K562 (cell line): ENCODE measurements around the gene CENPE. TPM values are rescaled to one million over a fixed set of nuclear protein-coding genes. Genes with fewer than 3 reads are reported as not detected.

ENCODE experiments used
- ATAC-seq: fragments of 200-7000 bp; cut with Tn5 transposase; 3 replicates; pipeline ENCODE4 v1.9.1; 2020; ENCODE audit warnings: moderate library complexity
- BruUV-seq: library from RNA; stranded (reverse); fragments of 400-500 nt; replicated peaks from 2 replicates; lab custom pipeline; 2021; lab: Mats Ljungman, UMichigan
- CTCF ChIA-PET: fragments of 300-600 bp; formaldehyde crosslinking; extraction: SDS; loops from one replicate; lab custom pipeline; 2021; ENCODE audit warnings: low intra/inter-chr PET ratio; lab: Yijun Ruan, JAX
- POLR2A ChIA-PET: fragments of 300-600, 350-650 bp; sonication (Branson Sonifier 250); formaldehyde crosslinking; extraction: SDS; loops from one replicate; lab custom pipeline; 2021; ENCODE audit warnings: antibody characterized with exemption, inconsistent platforms; lab: Yijun Ruan, JAX
- DNase-seq, 4 experiments: peaks; one replicate each; pipeline versions ENCODE4 v3.0.0 to v3.0.0-alpha.2; 2011 to 2018; ENCODE audit warnings: low spot score in 3 of 4, mixed read lengths in 3 of 4; ENCODE audit errors: extremely low read depth in 1 of 4
- FAIRE-seq: peaks from 2 replicates; lab custom pipeline; 2011; peaks lifted over from hg19 to GRCh38; lab: Jason Lieb, UNC
- H2AFZ ChIP-seq: 2 replicates; pipeline ENCODE4 v1.6.0; 2011; ENCODE audit warnings: low read depth, low read length, control low read depth, inconsistent platforms
- H3K27ac ChIP-seq: fragments of 200-600 bp; 3 replicates; pipeline ENCODE4 v1.8.0; 2011; ENCODE audit warnings: low read depth, mild to moderate bottlenecking, control low read depth, inconsistent platforms, low read length, moderate library complexity, mixed read lengths; ENCODE audit errors: extremely low read depth
- H3K27me3 ChIP-seq, 2 experiments: fragments of 300-600 bp in 1 of 2; 2 replicates in 1 of 2; 3 replicates in 1 of 2; pipeline versions ENCODE4 v1.6.0 to v1.8.0; 2011; ENCODE audit warnings: inconsistent platforms in 2 of 2, low read length in 2 of 2, mild to moderate bottlenecking in 1 of 2, mixed read lengths in 1 of 2, moderate library complexity in 1 of 2; ENCODE audit not compliant: control insufficient read depth in 2 of 2, insufficient read depth in 2 of 2
- H3K36me3 ChIP-seq: fragments of 300-600 bp; 3 replicates; pipeline ENCODE4 v1.8.0; 2011; ENCODE audit warnings: mild to moderate bottlenecking, low read length, inconsistent platforms; ENCODE audit not compliant: control insufficient read depth, insufficient read depth
- H3K4me1 ChIP-seq, 2 experiments: fragments of 200-600 bp in 1 of 2; replicated peaks in 1 of 2; 2 replicates in 1 of 2; 3 replicates in 1 of 2; pipeline versions ENCODE4 v1.5.1 to v1.8.0; 2011; ENCODE audit warnings: inconsistent platforms in 2 of 2, low read length in 2 of 2, mild to moderate bottlenecking in 1 of 2, mixed read lengths in 1 of 2, moderate library complexity in 1 of 2; ENCODE audit not compliant: control insufficient read depth in 2 of 2, insufficient read depth in 2 of 2
- H3K4me2 ChIP-seq: 2 replicates; pipeline ENCODE4 v1.6.1; 2011; ENCODE audit warnings: low read length, control low read depth, inconsistent platforms, mixed read lengths; ENCODE audit not compliant: insufficient read depth
- H3K4me3 ChIP-seq: fragments of 200-600 bp; sonication (generic), shearing (Covaris generic); 2 replicates; pipeline ENCODE4 v1.5.1; 2016; ENCODE audit warnings: control low read depth, inconsistent platforms
- H3K79me2 ChIP-seq: fragments of 200-600 bp; 3 replicates; pipeline ENCODE4 v1.8.0; 2011; ENCODE audit warnings: low read length, inconsistent platforms; ENCODE audit not compliant: control insufficient read depth, insufficient read depth
- H3K9ac ChIP-seq, 2 experiments: 2 replicates each; pipeline versions ENCODE4 v1.6.0 to v1.6.1; 2011; ENCODE audit warnings: low read depth in 2 of 2, low read length in 2 of 2, control low read depth in 1 of 2, inconsistent platforms in 1 of 2, mild to moderate bottlenecking in 1 of 2, mixed read lengths in 1 of 2; ENCODE audit not compliant: insufficient read depth in 1 of 2
- H3K9me1 ChIP-seq: one replicate; pipeline ENCODE4 v1.6.0; 2011; ENCODE audit warnings: inconsistent platforms, mild to moderate bottlenecking, low read length, moderate library complexity; ENCODE audit not compliant: control insufficient read depth, insufficient read depth
- H3K9me3 ChIP-seq: replicated peaks from 2 replicates; pipeline ENCODE4 v1.5.1; 2011; ENCODE audit warnings: low read depth, low read length, inconsistent platforms; ENCODE audit not compliant: control insufficient read depth, insufficient read depth
- H4K20me1 ChIP-seq: replicated peaks from 2 replicates; pipeline ENCODE4 v1.6.1; 2011; ENCODE audit warnings: low read length, inconsistent platforms, mixed read lengths; ENCODE audit not compliant: control insufficient read depth, insufficient read depth
- CCAR2 ChIP-seq: fragments of 200-400 bp; formaldehyde crosslinking; IDR thresholded peaks from 2 replicates; pipeline ENCODE4 v1.6.1; 2017; ENCODE audit warnings: mild to moderate bottlenecking, low read depth, low read length
- CEBPG ChIP-seq, 3 experiments: fragments of 200-800 bp in 1 of 3; sonication (Bioruptor generic) in 1 of 3; sonication (generic) in 1 of 3; formaldehyde crosslinking in 1 of 3; IDR thresholded peaks in 2 of 3; conservative IDR thresholded peaks in 1 of 3; 2 replicates each; pipeline versions ENCODE4 v1.6.1 to v1.8.0; 2016 to 2022; ENCODE audit warnings: missing compliant biosample characterization in 2 of 3, missing genetic modification characterization in 2 of 3, mild to moderate bottlenecking in 1 of 3, missing genetic modification reagents in 1 of 3
- CREBBP ChIP-seq: IDR thresholded peaks from one replicate; pipeline ENCODE4 v1.6.1; 2012; ENCODE audit warnings: low read depth, mild to moderate bottlenecking, control low read depth, inconsistent platforms, low read length
- DDX20 ChIP-seq: fragments of 450-650 bp; IDR thresholded peaks from 2 replicates; pipeline ENCODE4 v1.6.1; 2016; ENCODE audit warnings: missing genetic modification characterization, low read depth, mild to moderate bottlenecking, missing compliant biosample characterization, moderate library complexity
- ELF2 ChIP-seq: fragments of 250-450 bp; sonication (Bioruptor Pico); IDR thresholded peaks from 2 replicates; pipeline ENCODE4 v1.5.0; 2021; ENCODE audit warnings: mild to moderate bottlenecking
- FOXK2 ChIP-seq, 2 experiments: fragments of 450-650 bp; IDR thresholded peaks in 1 of 2; conservative IDR thresholded peaks in 1 of 2; 2 replicates each; pipeline ENCODE4 v1.6.1; 2016; ENCODE audit warnings: low read depth in 2 of 2, mild to moderate bottlenecking in 1 of 2
- HNRNPH1 ChIP-seq: fragments of 200-400 bp; formaldehyde crosslinking; optimal IDR thresholded peaks from 2 replicates; pipeline ENCODE3; 2017; ENCODE audit warnings: low read depth, mild to moderate bottlenecking, low read length, moderate library complexity
- KDM5B ChIP-seq: fragments of 200-600 bp; sonication (generic); IDR thresholded peaks from 2 replicates; pipeline ENCODE4 v1.6.1; 2012; ENCODE audit warnings: low read depth, mild to moderate bottlenecking, moderate library complexity, low read length, control low read depth, inconsistent platforms; ENCODE audit not compliant: insufficient replicate concordance
- MEF2D ChIP-seq: conservative IDR thresholded peaks from 2 replicates; pipeline ENCODE4 v1.6.1; 2016; ENCODE audit warnings: low read depth, missing genetic modification characterization, missing compliant biosample characterization
- PHF8 ChIP-seq: fragments of 200-600 bp; sonication (generic); IDR thresholded peaks from 2 replicates; pipeline ENCODE4 v1.6.1; 2012; ENCODE audit warnings: mixed run types, mild to moderate bottlenecking, inconsistent platforms, low read length, moderate library complexity, borderline replicate concordance
- SOX6 ChIP-seq: fragments of 450-650 bp; IDR thresholded peaks from 2 replicates; pipeline ENCODE4 v1.6.1; 2014; ENCODE audit warnings: mild to moderate bottlenecking
- ZFX ChIP-seq: sonication (generic); formaldehyde crosslinking; IDR thresholded peaks from 2 replicates; pipeline ENCODE4 v1.8.0; 2022; ENCODE audit warnings: mild to moderate bottlenecking, missing genetic modification reagents, moderate library complexity
- ZKSCAN1 ChIP-seq: fragments of 150-350 bp; IDR thresholded peaks from 2 replicates; pipeline ENCODE4 v1.6.1; 2016; ENCODE audit warnings: low read depth, low read length
- ZNF695 ChIP-seq: fragments of 450-650 bp; formaldehyde crosslinking; IDR thresholded peaks from 2 replicates; pipeline ENCODE4 v1.4.0; 2020; ENCODE audit warnings: mild to moderate bottlenecking, moderate library complexity
- WGBS: fragments of 100-300 bp; shearing (Covaris generic); methylation state at CpG from one replicate; pipeline ENCODE4 v1.1.6; 2016; ENCODE audit warnings: low coverage, mixed read lengths; ENCODE audit not compliant: insufficient coverage; ENCODE audit errors: missing lambda C conversion rate; 5-methylcytosine and 5-hydroxymethylcytosine counted together
- in situ Hi-C: fragments of 300-500 bp; cut with MboI; formaldehyde crosslinking; loops from 4 replicates; pipeline ENCODE4 v1.15.0; 2018; ENCODE audit warnings: inconsistent platforms, mixed read lengths
- intact Hi-C: fragments of 100-400 bp; cut with micrococcal nuclease; formaldehyde crosslinking; loops from 2 replicates; pipeline ENCODE4 v1.14.2; 2022
- polyA plus RNA-seq, 8 experiments: library from polyadenylated mRNA; depleted of rRNA in 4 of 8; stranded (reverse) in 5 of 8; unstranded in 3 of 8; fragments of >200 nt; fragmentation: Nextera tagmentation in 2 of 8; fragmentation: Illumina TruSeq in 1 of 8; extraction: Ambion mirVana in 2 of 8; extraction: Trizol in 1 of 8; gene quantifications; 2 replicates each; pipeline versions ENCODE4 v1.2.1 to v1.2.3, GENCODE V29; 2011 to 2014; ENCODE audit warnings: inconsistent platforms in 1 of 8, missing spikeins in 1 of 8
- total RNA-seq, 7 experiments: library from RNA; depleted of rRNA in 6 of 7; stranded (reverse); fragments of >200 nt in 6 of 7; fragmentation: Illumina TruSeq in 2 of 7; extraction: Trizol in 2 of 7; gene quantifications; 2 replicates each; pipeline versions ENCODE4 v1.2.1 to v1.2.3, GENCODE V29; 2011 to 2021; ENCODE audit warnings: low replicate concordance in 1 of 7
- TF ChIP-seq, protein P1 (sequence below), 2 experiments: fragments of 200-800 bp in 1 of 2; sonication (Bioruptor generic) in 1 of 2; sonication (generic) in 1 of 2; formaldehyde crosslinking in 1 of 2; IDR thresholded peaks in 1 of 2; conservative IDR thresholded peaks in 1 of 2; 2 replicates each; pipeline versions ENCODE4 v1.5.0 to v1.6.1; 2016 to 2020; ENCODE audit warnings: missing compliant biosample characterization in 1 of 2, missing genetic modification characterization in 1 of 2, missing genetic modification reagents in 1 of 2
- TF ChIP-seq, protein P2 (sequence below): sonication (generic); formaldehyde crosslinking; IDR thresholded peaks from 2 replicates; pipeline ENCODE4 v1.8.1; 2023; ENCODE audit warnings: mild to moderate bottlenecking, missing genetic modification reagents
- TF ChIP-seq, protein P3 (sequence below): fragments of 450-650 bp; IDR thresholded peaks from 2 replicates; pipeline ENCODE4 v1.6.1; 2014; ENCODE audit warnings: low read depth, mild to moderate bottlenecking, moderate library complexity, borderline replicate concordance

Gene CENPE
- total and polyA plus RNA-seq, 9 of the 15 experiments (the other 6 are each of a cell fraction or from before 2014, with no cell fraction given) = 9.9 to 53.2 (median 27.4) TPM

DNA sequence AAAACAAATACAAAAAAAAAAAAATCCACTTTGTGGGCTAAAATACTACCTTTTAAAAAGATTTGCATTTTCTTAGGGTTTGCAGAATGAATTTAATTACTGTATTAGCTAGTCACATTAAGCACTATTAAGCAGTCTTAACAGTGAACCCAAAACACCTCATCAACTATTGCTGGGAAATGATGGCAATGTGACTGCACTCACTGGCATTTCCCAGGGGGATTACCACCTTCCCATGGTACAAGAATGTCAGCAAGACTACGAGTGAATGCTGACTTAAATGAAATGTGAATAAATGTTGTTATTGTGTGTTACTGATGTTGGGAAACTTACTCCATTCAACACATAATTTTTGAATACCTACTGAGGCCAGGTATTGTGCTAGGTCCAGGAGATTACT lies 111.6 kb downstream of the CENPE start:
- no peak overlapping the region for H2AFZ ChIP-seq
- H3K27ac ChIP-seq = no peak overlapping the region
- DNase-seq (no peak), ATAC-seq (no peak), FAIRE-seq (no peak)
- no peaks in the 10 kb centered on the region for H3K9me3 ChIP-seq
- H3K4me2 ChIP-seq = no peak overlapping the region
- POLR2A ChIA-PET = interaction anchor here (0.6 kb wide), 1 partner anchor 16 kb away, joined by 5 read pairs; no protein-coding TSS in a partner anchor
- 5% methylated on average over 1 of the region's 1 CpG for WGBS
- H3K9me1 ChIP-seq = no peaks in the 10 kb centered on the region
- H3K36me3 ChIP-seq = no peaks in the 10 kb centered on the region
- H3K4me3 ChIP-seq = no peak overlapping the region
- H4K20me1 ChIP-seq = no peaks in the 10 kb centered on the region
- intact Hi-C loops = no loop called here
- no peak overlapping the region for H3K9ac ChIP-seq
- H3K4me1 ChIP-seq = no peaks in the 10 kb centered on the region
- no peaks in the 10 kb centered on the region for H3K79me2 ChIP-seq
- H3K27me3 ChIP-seq = no peaks in the 10 kb centered on the region
- CTCF ChIA-PET = no interaction called here
- no TSS peak for BruUV-seq
- in situ Hi-C loops = loop anchor here (5.0 kb wide), 2 partner anchors 464 to 649 kb away; no protein-coding TSS in a partner anchor
- no peak for TF ChIP-seq ZNF695 (CRISPR knock-in tag)
- no peak for TF ChIP-seq KDM5B
- no peak for TF ChIP-seq PHF8
- no peak for TF ChIP-seq CREBBP
- no peak for TF ChIP-seq ZKSCAN1
- no peak for TF ChIP-seq DDX20 (tag)
- TF ChIP-seq ZFX (CRISPR knock-in tag) = no peak
- TF ChIP-seq, protein P1, sequence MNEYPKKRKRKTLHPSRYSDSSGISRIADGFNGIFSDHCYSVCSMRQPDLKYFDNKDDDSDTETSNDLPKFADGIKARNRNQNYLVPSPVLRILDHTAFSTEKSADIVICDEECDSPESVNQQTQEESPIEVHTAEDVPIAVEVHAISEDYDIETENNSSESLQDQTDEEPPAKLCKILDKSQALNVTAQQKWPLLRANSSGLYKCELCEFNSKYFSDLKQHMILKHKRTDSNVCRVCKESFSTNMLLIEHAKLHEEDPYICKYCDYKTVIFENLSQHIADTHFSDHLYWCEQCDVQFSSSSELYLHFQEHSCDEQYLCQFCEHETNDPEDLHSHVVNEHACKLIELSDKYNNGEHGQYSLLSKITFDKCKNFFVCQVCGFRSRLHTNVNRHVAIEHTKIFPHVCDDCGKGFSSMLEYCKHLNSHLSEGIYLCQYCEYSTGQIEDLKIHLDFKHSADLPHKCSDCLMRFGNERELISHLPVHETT (CRISPR knock-in tag; conservative IDR thresholded peaks at IDR 0.05 in 1 of 2, IDR thresholded peaks at IDR 0.05 in 1 of 2) = no peak
- no peak for TF ChIP-seq FOXK2 (conservative IDR thresholded peaks at IDR 0.05 in 1 of 2, IDR thresholded peaks at IDR 0.05 in 1 of 2; ENCODE audit: low read depth in 2 of 2)
- TF ChIP-seq CEBPG (CRISPR knock-in tag; IDR thresholded peaks at IDR 0.05) = no peak
- no peak for TF ChIP-seq CEBPG (tag; conservative IDR thresholded peaks at IDR 0.05 in 1 of 2, IDR thresholded peaks at IDR 0.05 in 1 of 2)
- TF ChIP-seq, protein P2, sequence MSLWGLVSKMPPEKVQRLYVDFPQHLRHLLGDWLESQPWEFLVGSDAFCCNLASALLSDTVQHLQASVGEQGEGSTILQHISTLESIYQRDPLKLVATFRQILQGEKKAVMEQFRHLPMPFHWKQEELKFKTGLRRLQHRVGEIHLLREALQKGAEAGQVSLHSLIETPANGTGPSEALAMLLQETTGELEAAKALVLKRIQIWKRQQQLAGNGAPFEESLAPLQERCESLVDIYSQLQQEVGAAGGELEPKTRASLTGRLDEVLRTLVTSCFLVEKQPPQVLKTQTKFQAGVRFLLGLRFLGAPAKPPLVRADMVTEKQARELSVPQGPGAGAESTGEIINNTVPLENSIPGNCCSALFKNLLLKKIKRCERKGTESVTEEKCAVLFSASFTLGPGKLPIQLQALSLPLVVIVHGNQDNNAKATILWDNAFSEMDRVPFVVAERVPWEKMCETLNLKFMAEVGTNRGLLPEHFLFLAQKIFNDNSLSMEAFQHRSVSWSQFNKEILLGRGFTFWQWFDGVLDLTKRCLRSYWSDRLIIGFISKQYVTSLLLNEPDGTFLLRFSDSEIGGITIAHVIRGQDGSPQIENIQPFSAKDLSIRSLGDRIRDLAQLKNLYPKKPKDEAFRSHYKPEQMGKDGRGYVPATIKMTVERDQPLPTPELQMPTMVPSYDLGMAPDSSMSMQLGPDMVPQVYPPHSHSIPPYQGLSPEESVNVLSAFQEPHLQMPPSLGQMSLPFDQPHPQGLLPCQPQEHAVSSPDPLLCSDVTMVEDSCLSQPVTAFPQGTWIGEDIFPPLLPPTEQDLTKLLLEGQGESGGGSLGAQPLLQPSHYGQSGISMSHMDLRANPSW (CRISPR knock-in tag) = no peak
- TF ChIP-seq ELF2 (CRISPR knock-in tag) = no peak
- no peak for TF ChIP-seq HNRNPH1
- TF ChIP-seq MEF2D = no peak
- no peak for TF ChIP-seq CCAR2
- TF ChIP-seq, protein P3, sequence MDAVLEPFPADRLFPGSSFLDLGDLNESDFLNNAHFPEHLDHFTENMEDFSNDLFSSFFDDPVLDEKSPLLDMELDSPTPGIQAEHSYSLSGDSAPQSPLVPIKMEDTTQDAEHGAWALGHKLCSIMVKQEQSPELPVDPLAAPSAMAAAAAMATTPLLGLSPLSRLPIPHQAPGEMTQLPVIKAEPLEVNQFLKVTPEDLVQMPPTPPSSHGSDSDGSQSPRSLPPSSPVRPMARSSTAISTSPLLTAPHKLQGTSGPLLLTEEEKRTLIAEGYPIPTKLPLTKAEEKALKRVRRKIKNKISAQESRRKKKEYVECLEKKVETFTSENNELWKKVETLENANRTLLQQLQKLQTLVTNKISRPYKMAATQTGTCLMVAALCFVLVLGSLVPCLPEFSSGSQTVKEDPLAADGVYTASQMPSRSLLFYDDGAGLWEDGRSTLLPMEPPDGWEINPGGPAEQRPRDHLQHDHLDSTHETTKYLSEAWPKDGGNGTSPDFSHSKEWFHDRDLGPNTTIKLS = no peak
- no peak for TF ChIP-seq SOX6
